K562 (cell line): ENCODE data around the gene HSD17B1. TPM values are rescaled to one million over a fixed set of nuclear protein-coding genes. Genes with fewer than 3 reads are reported as not detected.

Source experiments
- ARNT ChIP-seq, 2 experiments: fragments of 450-650 bp; IDR thresholded peaks; 2 replicates each; pipeline ENCODE4 v1.6.1; 2016; ENCODE audit warnings: mild to moderate bottlenecking in 1 of 2
- CXXC5 ChIP-seq: fragments of 250-450 bp; sonication (Bioruptor Pico); IDR thresholded peaks from 2 replicates; pipeline ENCODE4 v1.8.0; 2022; ENCODE audit warnings: inconsistent platforms, mild to moderate bottlenecking, moderate library complexity
- JUND ChIP-seq, 2 experiments: IDR thresholded peaks; 2 replicates in 1 of 2; 3 replicates in 1 of 2; pipeline ENCODE4 v1.6.1; 2011; ENCODE audit warnings: borderline replicate concordance in 2 of 2, low read depth in 2 of 2, low read length in 2 of 2, improper control_type of control experiment in 1 of 2, missing biosample characterization in 1 of 2, missing genetic modification characterization in 1 of 2, missing genetic modification reagents in 1 of 2
- POLR2A ChIP-seq: fragments of 450-650 bp; conservative IDR thresholded peaks from 2 replicates; pipeline ENCODE4 v1.6.1; 2016
- PPARD ChIP-seq: fragments of 250-450 bp; sonication (Bioruptor Pico); IDR thresholded peaks from 2 replicates; pipeline ENCODE4 v1.8.0; 2022; ENCODE audit warnings: inconsistent platforms, mild to moderate bottlenecking, moderate library complexity
- SNIP1 ChIP-seq: fragments of 450-650 bp; IDR thresholded peaks from 2 replicates; pipeline ENCODE4 v1.7.1; 2017; ENCODE audit warnings: low read depth, mild to moderate bottlenecking
- STAG1 ChIP-seq: sonication (generic); formaldehyde crosslinking; IDR thresholded peaks from 2 replicates; pipeline ENCODE4 v1.5.0; 2020; ENCODE audit warnings: missing genetic modification reagents, borderline replicate concordance
- ZFP36 ChIP-seq: fragments of 150-350 bp; IDR thresholded peaks from 2 replicates; pipeline ENCODE4 v1.6.1; 2018; ENCODE audit warnings: low read length, low read depth; ENCODE audit not compliant: partially characterized antibody
- ZNF431 ChIP-seq: sonication (generic); formaldehyde crosslinking; IDR thresholded peaks from 2 replicates; pipeline ENCODE4 v1.8.0; 2022; ENCODE audit warnings: mild to moderate bottlenecking, missing genetic modification reagents
- ZNF79 ChIP-seq: fragments of 250-450 bp; sonication (Bioruptor Pico); IDR thresholded peaks from 2 replicates; pipeline ENCODE4 v1.4.0; 2020; ENCODE audit warnings: low read depth, mild to moderate bottlenecking, moderate library complexity
- polyA plus RNA-seq, 8 experiments: library from polyadenylated mRNA; depleted of rRNA in 4 of 8; stranded (reverse) in 5 of 8; unstranded in 3 of 8; fragments of >200 nt; fragmentation: Nextera tagmentation in 2 of 8; fragmentation: Illumina TruSeq in 1 of 8; extraction: Ambion mirVana in 2 of 8; extraction: Trizol in 1 of 8; gene quantifications; 2 replicates each; pipeline versions ENCODE4 v1.2.1 to v1.2.3, GENCODE V29; 2011 to 2014; ENCODE audit warnings: inconsistent platforms in 1 of 8, missing spikeins in 1 of 8
- total RNA-seq, 7 experiments: library from RNA; depleted of rRNA in 6 of 7; stranded (reverse); fragments of >200 nt in 6 of 7; fragmentation: Illumina TruSeq in 2 of 7; extraction: Trizol in 2 of 7; gene quantifications; 2 replicates each; pipeline versions ENCODE4 v1.2.1 to v1.2.3, GENCODE V29; 2011 to 2021; ENCODE audit warnings: low replicate concordance in 1 of 7
- TF ChIP-seq, protein P1 (sequence below): sonication (generic); formaldehyde crosslinking; IDR thresholded peaks from 2 replicates; pipeline ENCODE4 v1.8.0; 2022; ENCODE audit warnings: mild to moderate bottlenecking, missing genetic modification reagents
- TF ChIP-seq, protein P2 (sequence below): fragments of 200-800 bp; sonication (Bioruptor generic); IDR thresholded peaks from 2 replicates; pipeline ENCODE4 v1.6.1; 2017; ENCODE audit warnings: missing genetic modification characterization, missing compliant biosample characterization
- TF ChIP-seq, protein P3 (sequence below): sonication (generic); formaldehyde crosslinking; IDR thresholded peaks from 2 replicates; pipeline ENCODE4 v1.8.1; 2023; ENCODE audit warnings: mild to moderate bottlenecking, missing genetic modification reagents

The HSD17B1 gene
- total and polyA plus RNA-seq, 9 of the 15 experiments (the other 6 are each of a cell fraction or from before 2014, with no cell fraction given): 0.55 to 21.1 (median 3.6) TPM

DNA sequence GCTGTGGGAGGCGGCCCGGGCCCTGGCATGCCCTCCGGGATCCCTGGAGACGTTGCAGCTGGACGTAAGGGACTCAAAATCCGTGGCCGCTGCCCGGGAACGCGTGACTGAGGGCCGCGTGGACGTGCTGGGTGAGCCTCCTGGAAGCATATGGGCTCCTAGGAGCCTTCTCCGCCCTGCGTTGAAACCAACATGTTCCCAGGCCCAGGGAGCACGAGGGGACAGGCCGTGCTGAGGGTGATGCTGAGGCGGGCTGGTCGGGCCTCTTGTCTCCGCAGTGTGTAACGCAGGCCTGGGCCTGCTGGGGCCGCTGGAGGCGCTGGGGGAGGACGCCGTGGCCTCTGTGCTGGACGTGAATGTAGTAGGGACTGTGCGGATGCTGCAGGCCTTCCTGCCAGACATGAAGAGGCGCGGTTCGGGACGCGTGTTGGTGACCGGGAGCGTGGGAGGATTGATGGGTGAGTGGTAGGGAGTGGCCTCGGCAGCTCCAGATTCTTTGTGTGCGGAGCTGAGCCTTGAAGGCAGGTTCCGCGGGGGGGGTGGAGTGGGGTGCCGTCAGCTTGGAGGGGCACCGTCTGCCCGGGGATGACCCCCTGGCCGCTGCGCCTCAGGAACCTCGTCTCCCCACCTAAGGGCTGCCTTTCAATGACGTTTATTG lies 567 bp downstream of the HSD17B1 start (continued):
- TF ChIP-seq JUND (IDR thresholded peaks at IDR 0.05; ENCODE audit: borderline replicate concordance, low read depth, low read length) (no peak; the same call in 1 of the 2 replicates), JUND (tag; IDR thresholded peaks at IDR 0.05; ENCODE audit: borderline replicate concordance, low read depth, low read length) (peak; percentile 22; the same call in 1 of the 3 replicates), ARNT (IDR thresholded peaks at IDR 0.05) (no peak), ZNF431 (CRISPR knock-in tag) (no peak), PPARD (CRISPR knock-in tag) (no peak), STAG1 (no peak), POLR2A (peak; percentile 46; the same call in 1 of the 2 replicates), CXXC5 (CRISPR knock-in tag) (peak; percentile 77), SNIP1 (no peak), ZNF79 (CRISPR knock-in tag) (no peak), ZFP36 (no peak)
- TF ChIP-seq, protein P1, sequence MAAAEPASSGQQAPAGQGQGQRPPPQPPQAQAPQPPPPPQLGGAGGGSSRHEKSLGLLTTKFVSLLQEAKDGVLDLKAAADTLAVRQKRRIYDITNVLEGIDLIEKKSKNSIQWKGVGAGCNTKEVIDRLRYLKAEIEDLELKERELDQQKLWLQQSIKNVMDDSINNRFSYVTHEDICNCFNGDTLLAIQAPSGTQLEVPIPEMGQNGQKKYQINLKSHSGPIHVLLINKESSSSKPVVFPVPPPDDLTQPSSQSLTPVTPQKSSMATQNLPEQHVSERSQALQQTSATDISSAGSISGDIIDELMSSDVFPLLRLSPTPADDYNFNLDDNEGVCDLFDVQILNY (CRISPR knock-in tag): no peak
- TF ChIP-seq, protein P2, sequence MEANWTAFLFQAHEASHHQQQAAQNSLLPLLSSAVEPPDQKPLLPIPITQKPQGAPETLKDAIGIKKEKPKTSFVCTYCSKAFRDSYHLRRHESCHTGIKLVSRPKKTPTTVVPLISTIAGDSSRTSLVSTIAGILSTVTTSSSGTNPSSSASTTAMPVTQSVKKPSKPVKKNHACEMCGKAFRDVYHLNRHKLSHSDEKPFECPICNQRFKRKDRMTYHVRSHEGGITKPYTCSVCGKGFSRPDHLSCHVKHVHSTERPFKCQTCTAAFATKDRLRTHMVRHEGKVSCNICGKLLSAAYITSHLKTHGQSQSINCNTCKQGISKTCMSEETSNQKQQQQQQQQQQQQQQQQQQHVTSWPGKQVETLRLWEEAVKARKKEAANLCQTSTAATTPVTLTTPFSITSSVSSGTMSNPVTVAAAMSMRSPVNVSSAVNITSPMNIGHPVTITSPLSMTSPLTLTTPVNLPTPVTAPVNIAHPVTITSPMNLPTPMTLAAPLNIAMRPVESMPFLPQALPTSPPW: peak; percentile 36; the same call in 1 of the 2 replicates
- TF ChIP-seq, protein P3, sequence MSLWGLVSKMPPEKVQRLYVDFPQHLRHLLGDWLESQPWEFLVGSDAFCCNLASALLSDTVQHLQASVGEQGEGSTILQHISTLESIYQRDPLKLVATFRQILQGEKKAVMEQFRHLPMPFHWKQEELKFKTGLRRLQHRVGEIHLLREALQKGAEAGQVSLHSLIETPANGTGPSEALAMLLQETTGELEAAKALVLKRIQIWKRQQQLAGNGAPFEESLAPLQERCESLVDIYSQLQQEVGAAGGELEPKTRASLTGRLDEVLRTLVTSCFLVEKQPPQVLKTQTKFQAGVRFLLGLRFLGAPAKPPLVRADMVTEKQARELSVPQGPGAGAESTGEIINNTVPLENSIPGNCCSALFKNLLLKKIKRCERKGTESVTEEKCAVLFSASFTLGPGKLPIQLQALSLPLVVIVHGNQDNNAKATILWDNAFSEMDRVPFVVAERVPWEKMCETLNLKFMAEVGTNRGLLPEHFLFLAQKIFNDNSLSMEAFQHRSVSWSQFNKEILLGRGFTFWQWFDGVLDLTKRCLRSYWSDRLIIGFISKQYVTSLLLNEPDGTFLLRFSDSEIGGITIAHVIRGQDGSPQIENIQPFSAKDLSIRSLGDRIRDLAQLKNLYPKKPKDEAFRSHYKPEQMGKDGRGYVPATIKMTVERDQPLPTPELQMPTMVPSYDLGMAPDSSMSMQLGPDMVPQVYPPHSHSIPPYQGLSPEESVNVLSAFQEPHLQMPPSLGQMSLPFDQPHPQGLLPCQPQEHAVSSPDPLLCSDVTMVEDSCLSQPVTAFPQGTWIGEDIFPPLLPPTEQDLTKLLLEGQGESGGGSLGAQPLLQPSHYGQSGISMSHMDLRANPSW (CRISPR knock-in tag): no peak
- TF ChIP-seq, all 486 proteins: peak for 86
